ENCODE results near the gene RDH16. TPM values are rescaled to one million over a fixed set of nuclear protein-coding genes. Genes with fewer than 3 reads are reported as not detected.

RDH16 gene
- total and polyA plus RNA-seq, 2 donors (not counting 1 experiment from before 2014, with no cell fraction given): 1.1 to 1.5 TPM

DNA sequence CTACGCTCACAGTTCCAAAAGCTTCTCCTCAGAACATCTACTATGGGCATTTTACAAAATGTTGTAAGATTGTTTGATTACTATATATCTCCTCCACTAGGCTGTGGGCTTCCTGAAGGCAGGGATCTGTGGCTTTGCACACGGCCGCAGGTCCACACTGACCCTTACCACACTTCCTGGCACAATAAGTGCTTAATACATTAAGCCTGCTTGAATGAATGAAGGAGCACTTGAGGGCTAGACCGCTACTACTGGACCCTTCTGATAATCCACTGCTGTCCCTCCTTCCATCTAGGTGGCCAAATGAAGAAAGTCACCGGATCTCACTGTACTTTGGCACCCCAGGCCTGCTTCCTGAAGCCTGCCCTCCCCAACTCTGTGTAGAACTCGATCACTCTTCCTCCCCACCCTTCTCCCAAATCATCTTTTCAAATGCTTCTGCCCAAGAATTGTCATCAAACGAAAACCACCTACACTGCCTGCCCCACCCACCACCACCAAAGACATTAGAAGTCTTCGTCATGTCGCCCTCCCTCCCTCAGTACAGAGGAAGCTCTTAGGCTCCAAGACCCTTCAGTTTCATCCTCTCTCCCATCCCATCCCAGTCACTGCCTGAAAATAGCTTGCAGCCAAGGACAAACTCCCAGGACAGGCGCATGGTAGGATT, 49.5 kb upstream of the RDH16 start:
- ATAC-seq (ENCODE audit: low read depth): no peak

More for the DNA sequence above, 49.5 kb upstream of the RDH16 start:
- 59% methylated on average over 6 of the region's 10 CpGs for WGBS (ENCODE audit: insufficient coverage)
- Histone ChIP-seq H3K4me3 (ENCODE audit: control extremely low read depth in 1 of 5, extremely low read depth in 1 of 5, insufficient read depth in 1 of 5, low read depth in 2 of 5, low read length in 4 of 5) (peak overlapping the region in 4 of 5 experiments; percentile 1 to 45 (median 28)), H3K4me2 (replicated peaks; ENCODE audit: low read depth, low read length, poor library complexity, severe bottlenecking) (peak overlapping the region; percentile 74), H3K4me1 (ENCODE audit: control insufficient read depth in 2 of 2, insufficient read depth in 2 of 2, low read length in 2 of 2) (peaks cover 16 to 24% of the 10 kb centered on the region in 2 donors), H2AFZ (ENCODE audit: insufficient read depth, low read depth, low read length, poor library complexity, severe bottlenecking) (peak overlapping the region; percentile 84), H3K79me2 (ENCODE audit: control insufficient read depth, insufficient read depth, low read length) (peaks cover 35% of the 10 kb centered on the region), H3K9ac (ENCODE audit: low read length) (peak overlapping the region; percentile 57), H3K27ac (ENCODE audit: low read length in 2 of 2) (peak overlapping the region in 1 of 2 donors; percentile 36), H3K36me3 (replicated peaks in 1 of 2; ENCODE audit: control extremely low read depth in 1 of 2, control insufficient read depth in 1 of 2, extremely low read depth in 1 of 2, insufficient read depth in 2 of 2, low read length in 1 of 2) (peaks cover 0 to 26% of the 10 kb centered on the region in 2 experiments), H4K20me1 (ENCODE audit: control insufficient read depth, insufficient read depth, low read length, poor library complexity, severe bottlenecking) (peaks cover 2% of the 10 kb centered on the region), H3K27me3 (replicated peaks in 1 of 4; ENCODE audit: control extremely low read depth in 1 of 4, control insufficient read depth in 3 of 4, insufficient read depth in 4 of 4, low read length in 3 of 4) (no peaks in the 10 kb centered on the region), H3K9me3 (ENCODE audit: control extremely low read depth in 1 of 3, control insufficient read depth in 2 of 3, insufficient read depth in 1 of 3, low read length in 2 of 3) (no peaks in the 10 kb centered on the region)
- Mint-ChIP-seq H3K4me1 (peaks cover 40% of the 10 kb centered on the region), H3K27me3 (no peaks in the 10 kb centered on the region), H3K9me3 (ENCODE audit: insufficient read depth) (no peaks in the 10 kb centered on the region), H3K4me3 (peak overlapping the region; percentile 62), H3K27ac (peak overlapping the region; percentile 77)
- CTCF ChIA-PET: interaction anchor here (0.6 to 9.2 kb wide), 10 partner anchors 10 to 686 kb away, joined by 3 to 52 read pairs (median 7); partner anchors contain the start of gene STAT6
- DNase-seq: no peak
- no peak for TF ChIP-seq EZH2 (IDR thresholded peaks at IDR 0.05; ENCODE audit: borderline replicate concordance, insufficient read depth, low read depth, low read length, poor library complexity, severe bottlenecking)
- TF ChIP-seq, protein P1, sequence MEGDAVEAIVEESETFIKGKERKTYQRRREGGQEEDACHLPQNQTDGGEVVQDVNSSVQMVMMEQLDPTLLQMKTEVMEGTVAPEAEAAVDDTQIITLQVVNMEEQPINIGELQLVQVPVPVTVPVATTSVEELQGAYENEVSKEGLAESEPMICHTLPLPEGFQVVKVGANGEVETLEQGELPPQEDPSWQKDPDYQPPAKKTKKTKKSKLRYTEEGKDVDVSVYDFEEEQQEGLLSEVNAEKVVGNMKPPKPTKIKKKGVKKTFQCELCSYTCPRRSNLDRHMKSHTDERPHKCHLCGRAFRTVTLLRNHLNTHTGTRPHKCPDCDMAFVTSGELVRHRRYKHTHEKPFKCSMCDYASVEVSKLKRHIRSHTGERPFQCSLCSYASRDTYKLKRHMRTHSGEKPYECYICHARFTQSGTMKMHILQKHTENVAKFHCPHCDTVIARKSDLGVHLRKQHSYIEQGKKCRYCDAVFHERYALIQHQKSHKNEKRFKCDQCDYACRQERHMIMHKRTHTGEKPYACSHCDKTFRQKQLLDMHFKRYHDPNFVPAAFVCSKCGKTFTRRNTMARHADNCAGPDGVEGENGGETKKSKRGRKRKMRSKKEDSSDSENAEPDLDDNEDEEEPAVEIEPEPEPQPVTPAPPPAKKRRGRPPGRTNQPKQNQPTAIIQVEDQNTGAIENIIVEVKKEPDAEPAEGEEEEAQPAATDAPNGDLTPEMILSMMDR (IDR thresholded peaks at IDR 0.05): peak; percentile 43
- POLR2A ChIA-PET: no interaction called here
- intact Hi-C loops (cut with micrococcal nuclease): loop anchor here (10.0 kb wide), 1 partner anchor 372 kb away; the partner anchor contains the start of gene BAZ2A

All from B cell (primary cell).